AG04450 (cell line): ENCODE measurements around the gene GLIS1. TPM values are rescaled to one million over a fixed set of nuclear protein-coding genes. Genes with fewer than 3 reads are reported as not detected.

Experiments used
- CTCF ChIA-PET: fragments of 300-600, 350-600 bp; formaldehyde crosslinking; extraction: SDS; loops from one replicate; lab custom pipeline; 2022; ENCODE audit warnings: antibody characterized with exemption, inconsistent platforms; lab: Charles Lee
- POLR2A ChIA-PET: fragments of 350-600 bp; formaldehyde crosslinking; extraction: SDS; loops from one replicate; lab custom pipeline; 2021; ENCODE audit warnings: antibody characterized with exemption, inconsistent platforms; lab: Yijun Ruan, JAX
- DNase-seq: peaks from one replicate; pipeline ENCODE4 v3.0.0-alpha.2; 2011; ENCODE audit warnings: low read depth, low spot score
- H3K27ac ChIP-seq: one replicate; pipeline ENCODE4 v1.5.1; 2012; ENCODE audit warnings: low read depth, low read length, control low read depth
- H3K27me3 ChIP-seq: one replicate; pipeline ENCODE4 v1.6.0; 2012; ENCODE audit warnings: low read length; ENCODE audit not compliant: control insufficient read depth, insufficient read depth
- H3K4me3 ChIP-seq: 2 replicates; pipeline ENCODE4 v1.5.1; 2011; ENCODE audit warnings: mild to moderate bottlenecking, low read depth, low read length, control low read depth
- H3K9me3 ChIP-seq: 2 replicates; pipeline ENCODE4 v1.5.1; 2012; ENCODE audit warnings: low read length; ENCODE audit not compliant: control insufficient read depth, insufficient read depth
- CTCF ChIP-seq: IDR thresholded peaks from 2 replicates; pipeline ENCODE4 v1.5.1; 2011; ENCODE audit warnings: low read depth, low read length, control low read depth, inconsistent platforms
- polyA plus RNA-seq: library from polyadenylated mRNA; depleted of rRNA; stranded (reverse); fragments of >200 nt; gene quantifications from 2 replicates; pipeline ENCODE4 v1.2.3, GENCODE V29; 2011

Gene GLIS1
- polyA plus RNA-seq, 1 experiment: 0.77 TPM

GRCh38 chr1:53483170-53483569, 255.8 kb downstream of the GLIS1 start:
- TF ChIP-seq CTCF: no peak
- POLR2A ChIA-PET: no interaction called here
- CTCF ChIA-PET: interaction anchor here (0.5 to 3.2 kb wide), 3 partner anchors 290 to 1327 kb away, joined by 3 to 26 read pairs (median 3); no protein-coding TSS in a partner anchor
- DNase-seq: no peak
- no peak overlapping the region for H3K4me3 ChIP-seq
- H3K27ac ChIP-seq: no peak overlapping the region
- H3K27me3 ChIP-seq: peaks cover 42% of the 10 kb centered on the region
- no peaks in the 10 kb centered on the region; the same call in 1 of the 2 replicates for H3K9me3 ChIP-seq

- CTCF ChIA-PET: interaction anchor here (1.4 kb wide), 1 partner anchor 290 kb away, joined by 3 read pairs; no protein-coding TSS in a partner anchor
- Histone ChIP-seq H3K9me3 (no peaks in the 10 kb centered on the region; the same call in 1 of the 2 replicates), H3K27ac (no peak overlapping the region), H3K27me3 (peaks cover 40% of the 10 kb centered on the region), H3K4me3 (no peak overlapping the region)
- POLR2A ChIA-PET: no interaction called here
- no peak for DNase-seq
- TF ChIP-seq CTCF: no peak
These were observed 256.4 kb downstream of the GLIS1 start for GRCh38 chr1:53482441-53483153.

GRCh38 chr1:53481456-53481855, 257.5 kb downstream of the GLIS1 start:
- TF ChIP-seq CTCF: no peak
- H3K27me3 ChIP-seq: peaks cover 42% of the 10 kb centered on the region
- no peak overlapping the region for H3K27ac ChIP-seq
- CTCF ChIA-PET: no interaction called here
- no peak for DNase-seq
- no peak overlapping the region for H3K4me3 ChIP-seq
- no peaks in the 10 kb centered on the region; the same call in 1 of the 2 replicates for H3K9me3 ChIP-seq
- POLR2A ChIA-PET: no interaction called here

- Histone ChIP-seq H3K27me3 (peaks cover 40% of the 10 kb centered on the region), H3K9me3 (no peaks in the 10 kb centered on the region; the same call in 1 of the 2 replicates), H3K27ac (no peak overlapping the region), H3K4me3 (no peak overlapping the region)
- CTCF ChIA-PET: no interaction called here
- POLR2A ChIA-PET: no interaction called here
- TF ChIP-seq CTCF: no peak
- DNase-seq: no peak
These were observed 258.3 kb downstream of the GLIS1 start for GRCh38 chr1:53480678-53481077.

GRCh38 chr1:53478502-53478818, 260.5 kb downstream of the GLIS1 start:
- Histone ChIP-seq H3K27me3 (peaks cover 38% of the 10 kb centered on the region), H3K4me3 (no peak overlapping the region), H3K9me3 (no peaks in the 10 kb centered on the region; the same call in 1 of the 2 replicates), H3K27ac (no peak overlapping the region)
- no peak for TF ChIP-seq CTCF
- ChIA-PET POLR2A (no interaction called here), CTCF (interaction anchor here (1.0 to 1.5 kb wide), 2 partner anchors 9 to 14 kb away, joined by 3 read pairs; no protein-coding TSS in a partner anchor)
- DNase-seq: no peak
